GM12892 (cell line): Measurements from ENCODE around the gene RNFT2.

Experiments
- POLR2A ChIP-seq: IDR thresholded peaks from 2 replicates; pipeline ENCODE4 v1.6.1; 2011; ENCODE audit warnings: low read depth, low read length, control low read depth
- POLR2AphosphoS5 ChIP-seq: IDR thresholded peaks from 2 replicates; pipeline ENCODE4 v1.6.1; 2011; ENCODE audit warnings: low read depth, low read length, control low read depth
- TAF1 ChIP-seq: IDR thresholded peaks from 2 replicates; pipeline ENCODE4 v1.6.1; 2011; ENCODE audit warnings: low read depth, mild to moderate bottlenecking, control low read depth, low read length, borderline replicate concordance

GRCh38 chr12:116734156-116734768, 3.9 kb upstream of the RNFT2 start:
- TF ChIP-seq POLR2A (no peak), TAF1 (no peak), POLR2AphosphoS5 (no peak)
